Activated T-helper 1 cell treated with anti-CD3 and anti-CD28 coated beads, Interleukin-12 subunit alpha, Interleukin-12 subunit beta, Interleukin-2, Interleukin-4 antibody, amounts not matched to agents 30 ng/mL and 10 ng/mL and 1 ng/mL, durations not matched to agents 14 hours and 24 hours and 36 hours (primary cell): ENCODE measurements around the gene GALNT4. TPM values are rescaled to one million over a fixed set of nuclear protein-coding genes. Genes with fewer than 3 reads are reported as not detected.

ENCODE experiments used
- DNase-seq: peaks from one replicate; pipeline ENCODE4 v3.0.0; 2021; ENCODE audit warnings: low spot score
- H3K27ac Mint-ChIP-seq: one replicate; pipeline ENCODE4 v1.8.0; 2021; ENCODE audit warnings: mild to moderate bottlenecking, mixed read lengths
- H3K27me3 Mint-ChIP-seq: one replicate; pipeline ENCODE4 v1.8.0; 2022; ENCODE audit warnings: mild to moderate bottlenecking, moderate library complexity, mixed read lengths; ENCODE audit not compliant: insufficient read depth
- H3K36me3 Mint-ChIP-seq: one replicate; pipeline ENCODE4 v1.8.0; 2021; ENCODE audit warnings: low read depth, mixed read lengths
- H3K4me1 Mint-ChIP-seq: one replicate; pipeline ENCODE4 v1.8.0; 2021; ENCODE audit warnings: low read depth, mixed read lengths
- H3K4me3 Mint-ChIP-seq: one replicate; pipeline ENCODE4 v1.8.0; 2021; ENCODE audit warnings: mild to moderate bottlenecking, moderate library complexity, mixed read lengths
- H3K9me3 Mint-ChIP-seq: one replicate; pipeline ENCODE4 v1.8.0; 2021; ENCODE audit warnings: mixed read lengths
- intact Hi-C: fragments of 100-400 bp; cut with micrococcal nuclease; formaldehyde crosslinking; loops from one replicate; pipeline ENCODE4 v1.15.1; 2024
- total RNA-seq: library from RNA; stranded (reverse); gene quantifications from 2 replicates; pipeline ENCODE4 v1.2.3, GENCODE V29; 2022

Gene GALNT4
- total RNA-seq, 1 donor from 2014 or later: 8.7 TPM

DNA sequence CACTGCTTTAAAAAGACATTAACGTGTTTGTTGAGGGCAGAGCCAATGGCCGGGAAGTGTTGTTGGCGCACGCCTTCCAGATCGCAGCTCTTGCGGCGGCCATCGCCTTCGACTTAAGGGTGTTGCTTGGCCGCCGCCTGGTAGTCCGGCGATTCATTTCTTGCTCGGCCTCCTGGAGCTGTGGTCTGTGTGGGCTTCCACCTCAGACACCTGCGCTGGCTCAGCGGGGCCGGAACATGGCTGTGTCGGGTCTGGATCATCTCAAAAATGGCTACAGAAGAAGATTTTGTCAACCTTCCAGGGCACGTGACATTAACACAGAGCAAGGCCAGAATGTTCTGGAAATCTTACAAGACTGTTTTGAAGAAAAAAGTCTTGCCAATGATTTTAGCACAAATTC is 24.7 kb downstream of the GALNT4 start:
- peaks cover 31% of the 10 kb centered on the region for H3K36me3 Mint-ChIP-seq
- peaks cover 11% of the 10 kb centered on the region for H3K4me1 Mint-ChIP-seq
- no peaks in the 10 kb centered on the region for H3K27me3 Mint-ChIP-seq
- no peak for DNase-seq
- intact Hi-C loops: loop anchor here (10.0 kb wide), 1 partner anchor 1205 kb away; no protein-coding TSS in a partner anchor
- H3K4me3 Mint-ChIP-seq: no peak overlapping the region
- H3K27ac Mint-ChIP-seq: no peak overlapping the region
- H3K9me3 Mint-ChIP-seq: no peaks in the 10 kb centered on the region

DNA sequence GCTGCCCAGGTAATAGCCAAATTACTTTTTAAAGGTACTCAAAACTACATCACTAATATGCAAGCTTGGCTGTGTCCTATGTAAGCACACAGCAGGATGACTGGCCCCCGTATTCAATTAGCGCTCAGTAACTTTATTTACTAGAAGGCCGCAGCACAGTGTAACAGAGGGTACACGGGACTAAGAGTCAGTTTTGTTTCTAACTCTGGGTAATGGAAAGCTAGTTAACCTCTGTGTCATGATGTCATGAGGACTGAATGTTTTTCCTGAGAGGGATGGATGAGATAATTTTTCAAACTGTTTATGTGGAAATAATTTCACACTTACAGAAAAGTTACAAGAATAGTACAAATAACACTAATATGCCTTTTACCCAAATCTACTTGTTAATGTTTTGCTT is 27.1 kb downstream of the GALNT4 start:
- no peak overlapping the region for H3K4me3 Mint-ChIP-seq
- peaks cover 34% of the 10 kb centered on the region for H3K4me1 Mint-ChIP-seq
- intact Hi-C loops: loop anchor here (10.0 kb wide), 1 partner anchor 1203 kb away; no protein-coding TSS in a partner anchor
- DNase-seq: no peak
- H3K27me3 Mint-ChIP-seq: no peaks in the 10 kb centered on the region
- H3K36me3 Mint-ChIP-seq: peaks cover 44% of the 10 kb centered on the region
- no peak overlapping the region for H3K27ac Mint-ChIP-seq
- H3K9me3 Mint-ChIP-seq: no peaks in the 10 kb centered on the region

GRCh38 chr12:89497005-89497404 is 27.6 kb downstream of the GALNT4 start:
- Mint-ChIP-seq H3K4me3 (no peak overlapping the region), H3K27me3 (no peaks in the 10 kb centered on the region), H3K4me1 (peaks cover 34% of the 10 kb centered on the region), H3K36me3 (peaks cover 40% of the 10 kb centered on the region), H3K9me3 (no peaks in the 10 kb centered on the region), H3K27ac (no peak overlapping the region)
- no peak for DNase-seq
- intact Hi-C loops: loop anchor here (10.0 kb wide), 1 partner anchor 1202 kb away; no protein-coding TSS in a partner anchor

DNA sequence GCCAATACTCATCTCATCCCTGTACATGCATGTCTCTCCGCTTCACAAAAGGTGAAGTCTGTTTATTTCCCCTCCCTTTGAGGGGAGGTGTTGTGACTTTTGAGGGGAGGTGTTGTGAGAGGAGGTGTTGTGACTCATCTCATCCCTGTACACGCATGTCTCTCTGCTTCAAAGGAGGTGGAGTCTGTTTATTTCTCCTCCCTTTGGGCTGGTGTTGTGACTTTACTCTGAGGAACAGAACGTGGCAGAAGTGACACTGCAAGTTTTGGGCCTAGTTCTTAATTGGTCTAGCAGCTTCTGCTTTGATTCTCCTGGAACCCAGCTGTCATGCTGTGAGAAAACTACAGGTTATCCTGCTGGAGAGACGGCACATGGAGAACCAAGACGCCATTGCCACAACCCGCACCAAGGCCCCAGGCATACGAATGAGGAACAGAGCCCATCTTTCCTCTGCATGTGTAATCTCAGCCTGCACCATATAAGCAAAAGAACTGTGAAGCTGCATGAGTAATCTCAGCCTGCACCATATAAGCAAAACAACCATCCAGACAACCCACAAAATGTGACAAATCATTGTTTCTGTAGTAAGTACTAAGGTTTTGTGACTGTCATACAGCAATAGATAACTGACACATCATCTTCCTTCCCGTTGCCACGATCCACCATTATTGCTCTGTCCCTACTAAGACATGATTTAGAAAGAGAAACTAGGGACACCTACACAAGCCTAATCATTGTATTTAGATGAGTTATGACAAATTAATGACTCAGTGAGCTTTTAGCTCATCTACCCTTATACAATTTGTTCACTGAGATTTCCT is 30.0 kb downstream of the GALNT4 start:
- Mint-ChIP-seq H3K27ac (peak overlapping the region; percentile 92), H3K27me3 (no peaks in the 10 kb centered on the region), H3K9me3 (no peaks in the 10 kb centered on the region), H3K36me3 (peaks cover 34% of the 10 kb centered on the region), H3K4me1 (peaks cover 34% of the 10 kb centered on the region), H3K4me3 (peak overlapping the region; percentile 50)
- DNase-seq: peak; percentile 16
- intact Hi-C loops: loop anchor here (1.0 to 10.0 kb wide), 10 partner anchors 22 to 1200 kb away; partner anchors contain the start of gene GALNT4

- no peaks in the 10 kb centered on the region for H3K27me3 Mint-ChIP-seq
- no peak overlapping the region for H3K4me3 Mint-ChIP-seq
- intact Hi-C loops: loop anchor here (1.0 to 10.0 kb wide), 5 partner anchors 21 to 1199 kb away; no protein-coding TSS in a partner anchor
- DNase-seq: no peak
- peaks cover 34% of the 10 kb centered on the region for H3K4me1 Mint-ChIP-seq
- H3K27ac Mint-ChIP-seq: peak overlapping the region; percentile 92
- no peaks in the 10 kb centered on the region for H3K9me3 Mint-ChIP-seq
- H3K36me3 Mint-ChIP-seq: peaks cover 30% of the 10 kb centered on the region
These were observed 30.8 kb downstream of the GALNT4 start for GRCh38 chr12:89493670-89494302.

- no peak for DNase-seq
- Mint-ChIP-seq H3K27ac (no peak overlapping the region), H3K4me3 (no peak overlapping the region), H3K36me3 (peaks cover 31% of the 10 kb centered on the region), H3K27me3 (no peaks in the 10 kb centered on the region), H3K4me1 (peaks cover 34% of the 10 kb centered on the region), H3K9me3 (no peaks in the 10 kb centered on the region)
- intact Hi-C loops: loop anchor here (10.0 kb wide), 1 partner anchor 1198 kb away; no protein-coding TSS in a partner anchor
These were observed 31.7 kb downstream of the GALNT4 start for GRCh38 chr12:89492883-89493282.

- peaks cover 33% of the 10 kb centered on the region for H3K4me1 Mint-ChIP-seq
- no peaks in the 10 kb centered on the region for H3K9me3 Mint-ChIP-seq
- no peak overlapping the region for H3K4me3 Mint-ChIP-seq
- no peak for DNase-seq
- intact Hi-C loops: loop anchor here (10.0 kb wide), 1 partner anchor 1196 kb away; no protein-coding TSS in a partner anchor
- no peaks in the 10 kb centered on the region for H3K27me3 Mint-ChIP-seq
- H3K36me3 Mint-ChIP-seq: peaks cover 34% of the 10 kb centered on the region
- H3K27ac Mint-ChIP-seq: no peak overlapping the region
These were observed 33.7 kb downstream of the GALNT4 start for GRCh38 chr12:89490922-89491321.

GRCh38 chr12:89486264-89486663 is 38.3 kb downstream of the GALNT4 start:
- H3K27me3 Mint-ChIP-seq: no peaks in the 10 kb centered on the region
- intact Hi-C loops: no loop called here
- H3K36me3 Mint-ChIP-seq: peaks cover 24% of the 10 kb centered on the region
- H3K4me3 Mint-ChIP-seq: no peak overlapping the region
- no peaks in the 10 kb centered on the region for H3K9me3 Mint-ChIP-seq
- peaks cover 3% of the 10 kb centered on the region for H3K4me1 Mint-ChIP-seq
- H3K27ac Mint-ChIP-seq: no peak overlapping the region
- DNase-seq: no peak

DNA sequence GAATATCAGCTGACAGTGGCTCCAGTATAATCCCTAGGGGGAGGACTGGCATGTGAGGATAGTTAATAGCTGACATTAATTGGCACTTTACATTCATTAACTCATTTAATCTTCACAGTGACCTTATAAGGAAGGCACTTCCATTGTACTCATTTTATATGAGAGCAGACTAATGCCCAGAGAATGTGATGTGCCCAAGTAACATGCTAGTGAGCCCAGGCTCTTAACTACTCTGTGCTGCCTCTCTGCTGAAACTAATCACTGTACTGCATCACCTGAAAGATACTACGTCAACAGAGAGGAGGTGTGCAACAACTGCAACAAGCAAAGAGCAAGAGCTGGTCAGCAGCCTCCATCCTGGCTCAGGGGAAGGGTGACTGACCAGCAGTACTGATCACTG is 40.1 kb downstream of the GALNT4 start:
- H3K27me3 Mint-ChIP-seq: no peaks in the 10 kb centered on the region
- no peak overlapping the region for H3K27ac Mint-ChIP-seq
- intact Hi-C loops: no loop called here
- H3K36me3 Mint-ChIP-seq: peaks cover 24% of the 10 kb centered on the region
- H3K9me3 Mint-ChIP-seq: no peaks in the 10 kb centered on the region
- no peak for DNase-seq
- peaks cover 3% of the 10 kb centered on the region for H3K4me1 Mint-ChIP-seq
- H3K4me3 Mint-ChIP-seq: no peak overlapping the region

GRCh38 chr12:89481213-89481914 is 43.2 kb downstream of the GALNT4 start:
- Mint-ChIP-seq H3K4me3 (no peak overlapping the region), H3K36me3 (peaks cover 22% of the 10 kb centered on the region), H3K27ac (no peak overlapping the region), H3K9me3 (no peaks in the 10 kb centered on the region), H3K4me1 (peaks cover 22% of the 10 kb centered on the region), H3K27me3 (no peaks in the 10 kb centered on the region)
- intact Hi-C loops: no loop called here
- DNase-seq: no peak

GRCh38 chr12:89479982-89480381 is 44.6 kb downstream of the GALNT4 start:
- Mint-ChIP-seq H3K4me3 (no peak overlapping the region), H3K27ac (no peak overlapping the region), H3K4me1 (peaks cover 21% of the 10 kb centered on the region), H3K36me3 (peaks cover 16% of the 10 kb centered on the region), H3K27me3 (no peaks in the 10 kb centered on the region), H3K9me3 (no peaks in the 10 kb centered on the region)
- DNase-seq: no peak
- intact Hi-C loops: no loop called here

- H3K4me3 Mint-ChIP-seq: no peak overlapping the region
- intact Hi-C loops: no loop called here
- no peak for DNase-seq
- no peak overlapping the region for H3K27ac Mint-ChIP-seq
- H3K9me3 Mint-ChIP-seq: no peaks in the 10 kb centered on the region
- peaks cover 14% of the 10 kb centered on the region for H3K36me3 Mint-ChIP-seq
- peaks cover 32% of the 10 kb centered on the region for H3K4me1 Mint-ChIP-seq
- H3K27me3 Mint-ChIP-seq: no peaks in the 10 kb centered on the region
These were observed 46.8 kb downstream of the GALNT4 start for GRCh38 chr12:89477633-89478279.
